ENCODE results near the gene PLA2G1B. TPM values are rescaled to one million over a fixed set of nuclear protein-coding genes. Genes with fewer than 3 reads are reported as not detected.

PLA2G1B gene
- total and polyA plus RNA-seq, 9 of the 15 experiments (the other 6 are each of a cell fraction or from before 2014, with no cell fraction given): 1.4 TPM; not detected in 8

DNA sequence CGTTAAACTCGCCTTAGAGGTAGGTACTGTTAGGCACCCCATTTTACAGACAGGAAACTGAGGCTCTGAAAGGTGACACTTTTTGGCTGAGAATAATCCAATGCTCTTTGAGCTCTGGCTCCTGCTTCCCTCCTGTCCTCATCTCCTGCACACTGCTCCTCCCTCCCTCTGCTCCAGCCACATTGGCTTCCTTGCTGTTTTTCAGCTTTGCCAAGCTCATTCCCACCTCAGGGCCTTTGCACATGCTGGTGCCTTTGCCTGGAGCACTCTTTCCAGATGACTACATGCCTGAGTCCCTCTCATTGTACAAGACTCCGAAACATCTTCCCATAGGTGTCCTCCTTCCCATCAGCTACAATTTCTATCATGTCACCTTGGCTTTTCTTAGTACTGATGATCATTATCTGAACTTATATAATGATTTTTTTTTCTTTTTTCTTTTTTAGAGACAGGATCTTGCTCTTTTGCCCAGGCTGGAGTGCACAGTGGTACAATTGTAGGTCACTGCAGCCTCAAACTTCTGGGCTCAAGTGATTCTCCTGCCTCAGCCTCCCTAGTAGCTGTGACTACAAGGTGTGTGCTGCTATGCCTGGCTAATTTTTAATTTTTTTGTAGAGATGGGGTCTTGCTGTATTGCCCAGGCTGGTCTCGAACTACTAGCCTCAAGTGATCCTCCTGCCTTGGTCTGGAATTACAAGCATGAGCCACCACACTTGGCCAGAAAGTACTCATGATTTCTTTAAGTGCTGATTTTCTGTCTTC is 26.2 kb upstream of the PLA2G1B start:
- H3K9me1 ChIP-seq (ENCODE audit: control insufficient read depth, insufficient read depth, low read length): no peaks in the 10 kb centered on the region
- no TSS peak for BruUV-seq (replicated peaks)
- WGBS (ENCODE audit: insufficient coverage, low coverage, missing lambda C conversion rate): 6% methylated on average over 4 of the region's 4 CpGs
- POLR2A ChIA-PET: interaction anchor here (0.5 to 2.1 kb wide), 7 partner anchors 11 to 652 kb away, joined by 3 to 8 read pairs (median 3); partner anchors contain the start of gene RNU4-2
- H3K9ac ChIP-seq (ENCODE audit: insufficient read depth in 1 of 2, low read depth in 2 of 2, low read length in 2 of 2): no peak overlapping the region
- no peaks in the 10 kb centered on the region for H3K79me2 ChIP-seq (ENCODE audit: control insufficient read depth, insufficient read depth, low read length)
- DNase-seq (ENCODE audit: extremely low read depth in 1 of 4, low spot score in 3 of 4) (no peak), FAIRE-seq (no peak), ATAC-seq (no peak)
- intact Hi-C loops (cut with micrococcal nuclease) (no loop called here), in situ Hi-C loops (cut with MboI) (loop anchor here (5.0 kb wide), 1 partner anchor 79 kb away; no protein-coding TSS in a partner anchor)
- no peak overlapping the region for H3K4me3 ChIP-seq
- H2AFZ ChIP-seq (ENCODE audit: low read depth, low read length): no peak overlapping the region
- CTCF ChIA-PET (ENCODE audit: low intra/inter-chr PET ratio): no interaction called here
- H3K9me3 ChIP-seq (replicated peaks; ENCODE audit: control insufficient read depth, insufficient read depth, low read depth, low read length): no peaks in the 10 kb centered on the region
- TF ChIP-seq RBM25 (IDR thresholded peaks at IDR 0.05; ENCODE audit: low read depth, low read length, severe bottlenecking) (peak; percentile 60), ZNF124 (CRISPR knock-in tag; IDR thresholded peaks at IDR 0.05) (no peak), SMARCA5 (IDR thresholded peaks at IDR 0.05) (peak; percentile 68; the same call in 1 of the 2 replicates), BCOR (IDR thresholded peaks at IDR 0.05) (peak; percentile 72), ZNF121 (CRISPR knock-in tag; conservative IDR thresholded peaks at IDR 0.05) (peak; percentile 89), MTA3 (IDR thresholded peaks at IDR 0.05; ENCODE audit: borderline replicate concordance) (no peak), EHMT2 (IDR thresholded peaks at IDR 0.05) (no peak)
- peaks cover 0 to 10% of the 10 kb centered on the region in 2 experiments; a peak in 3 of 5 replicates for H3K4me1 ChIP-seq (replicated peaks in 1 of 2; ENCODE audit: control insufficient read depth in 2 of 2, insufficient read depth in 2 of 2, low read length in 2 of 2)
- no peak overlapping the region for H3K27ac ChIP-seq (ENCODE audit: extremely low read depth, low read depth, low read length)
- H4K20me1 ChIP-seq (replicated peaks; ENCODE audit: control insufficient read depth, insufficient read depth, low read length): 0 out of 2 replicates have a peak, but pooled peaks cover 5% of the 10 kb centered on the region
- H3K4me2 ChIP-seq (ENCODE audit: insufficient read depth, low read length): no peak overlapping the region
- no peaks in the 10 kb centered on the region for H3K36me3 ChIP-seq (ENCODE audit: control insufficient read depth, insufficient read depth, low read length)
- peaks cover 15 to 42% of the 10 kb centered on the region in 2 experiments; a peak in 4 of 5 replicates for H3K27me3 ChIP-seq (ENCODE audit: control insufficient read depth in 2 of 2, insufficient read depth in 2 of 2, low read length in 2 of 2)

All from K562 (cell line).